HEK293T (cell line): ENCODE measurements around the gene DGKE.

ENCODE experiments used
- CTCF ChIA-PET: fragments of 350-600 bp; formaldehyde crosslinking; extraction: SDS; loops from one replicate; lab custom pipeline; 2021; ENCODE audit warnings: antibody characterized with exemption, inconsistent platforms; lab: Yijun Ruan, JAX
- POLR2A ChIA-PET: fragments of 350-600 bp; formaldehyde crosslinking; extraction: SDS; loops from one replicate; lab custom pipeline; 2020; ENCODE audit warnings: antibody characterized with exemption, inconsistent platforms; lab: Yijun Ruan, JAX
- DNase-seq: peaks from one replicate; pipeline ENCODE4 v3.0.0; 2012; ENCODE audit warnings: mixed read lengths; ENCODE audit errors: extremely low spot score
- ARNT ChIP-seq: fragments of 450-650 bp; IDR thresholded peaks from 2 replicates; pipeline ENCODE4 v1.6.1; 2017; ENCODE audit warnings: mild to moderate bottlenecking
- BHLHE40 ChIP-seq: fragments of 450-650 bp; IDR thresholded peaks from 2 replicates; pipeline ENCODE4 v1.6.1; 2016; ENCODE audit warnings: mild to moderate bottlenecking, moderate library complexity, borderline replicate concordance
- CTBP1 ChIP-seq: fragments of 450-650 bp; IDR thresholded peaks from 2 replicates; pipeline ENCODE4 v1.6.1; 2016; ENCODE audit warnings: borderline replicate concordance
- ELF4 ChIP-seq: fragments of 450-650 bp; IDR thresholded peaks from 2 replicates; pipeline ENCODE4 v1.6.1; 2017; ENCODE audit warnings: antibody characterized with exemption
- FOXA1 ChIP-seq: fragments of 450-650 bp; IDR thresholded peaks from 2 replicates; pipeline ENCODE4 v1.6.1; 2016; ENCODE audit warnings: mild to moderate bottlenecking
- FOXK2 ChIP-seq: fragments of 450-650 bp; IDR thresholded peaks from 2 replicates; pipeline ENCODE4 v1.6.1; 2016; ENCODE audit warnings: mild to moderate bottlenecking
- FOXM1 ChIP-seq: fragments of 450-650 bp; IDR thresholded peaks from 2 replicates; pipeline ENCODE4 v1.6.1; 2017; ENCODE audit warnings: mild to moderate bottlenecking, borderline replicate concordance
- HDGF ChIP-seq: fragments of 450-650 bp; IDR thresholded peaks from 2 replicates; pipeline ENCODE4 v1.6.1; 2017; ENCODE audit warnings: antibody characterized with exemption, borderline replicate concordance
- L3MBTL2 ChIP-seq: fragments of 450-650 bp; conservative IDR thresholded peaks from 2 replicates; pipeline ENCODE4 v1.6.1; 2016; ENCODE audit warnings: mild to moderate bottlenecking
- LEF1 ChIP-seq: fragments of 450-650 bp; IDR thresholded peaks from 2 replicates; pipeline ENCODE4 v1.6.1; 2017; ENCODE audit warnings: mild to moderate bottlenecking, borderline replicate concordance
- NFRKB ChIP-seq: fragments of 450-650 bp; IDR thresholded peaks from 2 replicates; pipeline ENCODE4 v1.6.1; 2016; ENCODE audit warnings: mild to moderate bottlenecking, moderate library complexity
- SP1 ChIP-seq: fragments of 450-650 bp; IDR thresholded peaks from 2 replicates; pipeline ENCODE4 v1.6.1; 2017
- SUZ12 ChIP-seq: fragments of 450-650 bp; IDR thresholded peaks from 2 replicates; pipeline ENCODE4 v1.6.1; 2016; ENCODE audit warnings: mild to moderate bottlenecking
- TARDBP ChIP-seq: fragments of 450-650 bp; IDR thresholded peaks from 2 replicates; pipeline ENCODE4 v1.6.1; 2016
- ZNF384 ChIP-seq: fragments of 450-650 bp; IDR thresholded peaks from 2 replicates; pipeline ENCODE4 v1.6.1; 2016
- TF ChIP-seq, protein P1 (sequence below): fragments of 450-650 bp; IDR thresholded peaks from 2 replicates; pipeline ENCODE4 v1.6.1; 2016

DGKE gene

DNA sequence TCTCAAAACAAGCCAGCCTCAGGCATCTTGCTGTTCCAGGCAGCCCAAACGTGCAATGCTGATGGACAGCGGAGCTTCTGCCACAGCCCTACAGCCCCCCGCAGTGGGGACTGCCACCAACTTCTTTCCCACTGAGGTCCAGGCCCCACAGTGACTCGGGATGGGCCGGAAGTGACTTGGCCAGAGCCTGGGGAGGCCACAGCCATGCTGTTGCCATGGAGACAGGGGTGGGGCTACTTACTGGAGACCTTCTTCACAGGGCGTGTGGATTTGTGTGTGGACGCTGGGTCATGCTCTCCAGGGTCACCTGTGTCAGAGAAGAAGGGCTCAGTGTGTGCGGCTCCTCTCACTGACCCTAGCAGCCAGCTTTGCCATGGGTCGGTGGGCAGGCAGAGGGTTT, 64.9 kb downstream of the DGKE start:
- POLR2A ChIA-PET, result interaction anchor here (1.6 kb wide), 1 partner anchor 15 kb away, joined by 9 read pairs; the partner anchor contains the start of gene TRIM25
- CTCF ChIA-PET, result no interaction called here
- no peak for DNase-seq
- TF ChIP-seq LEF1 (no peak), FOXM1 (no peak), ARNT (no peak), SP1 (no peak)

DNA sequence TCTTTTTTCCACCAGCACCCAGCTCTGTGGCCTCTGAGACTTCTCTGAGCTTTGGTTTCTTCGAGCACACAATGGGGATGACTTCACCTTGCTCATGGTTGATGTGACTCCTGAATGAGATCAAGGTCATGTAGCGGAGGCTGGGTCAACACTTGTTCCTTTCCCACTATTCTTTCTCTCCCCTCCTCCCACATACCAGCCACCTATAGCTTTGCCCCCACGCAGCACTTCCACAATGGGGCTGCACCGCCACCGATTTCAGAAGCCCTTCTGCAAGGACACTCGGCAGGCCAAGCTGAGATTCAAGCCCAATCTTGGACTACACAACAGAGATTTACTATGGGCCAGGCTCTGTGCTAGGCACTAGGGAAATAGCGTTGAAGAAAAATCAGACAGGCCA, 65.5 kb downstream of the DGKE start:
- CTCF ChIA-PET, result no interaction called here
- DNase-seq, result no peak
- TF ChIP-seq FOXM1, result no peak
- no peak for TF ChIP-seq HDGF
- TF ChIP-seq FOXA1, result no peak
- TF ChIP-seq SUZ12, result no peak
- no peak for TF ChIP-seq BHLHE40
- no peak for TF ChIP-seq NFRKB
- no peak for TF ChIP-seq CTBP1
- TF ChIP-seq SP1, result no peak
- no peak for TF ChIP-seq L3MBTL2
- TF ChIP-seq ARNT, result no peak
- POLR2A ChIA-PET, result interaction anchor here (1.6 kb wide), 1 partner anchor 15 kb away, joined by 9 read pairs; the partner anchor contains the start of gene TRIM25

DNA sequence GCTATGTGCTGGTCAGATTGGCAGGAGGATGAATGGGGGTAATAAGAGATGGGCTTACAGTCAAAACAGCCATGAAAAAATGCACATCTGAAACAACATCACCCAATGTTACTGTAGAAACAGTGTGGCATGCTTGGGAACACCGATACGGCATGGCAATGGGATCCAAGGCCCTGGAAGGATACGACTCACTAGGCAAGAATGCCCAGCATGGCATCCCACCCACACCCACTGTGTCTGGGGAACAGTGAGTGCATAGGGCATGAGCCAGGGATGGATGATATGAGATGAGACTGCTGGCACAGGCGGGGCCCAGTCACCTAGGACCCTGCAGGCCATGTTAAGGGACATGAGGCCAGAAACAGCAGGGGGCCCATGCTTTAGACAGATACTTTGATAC, 68.4 kb downstream of the DGKE start:
- TF ChIP-seq ZNF384 (no peak), ARNT (no peak), SUZ12 (no peak), TARDBP (no peak), BHLHE40 (no peak), FOXK2 (no peak), NFRKB (no peak), ELF4 (no peak)
- TF ChIP-seq, protein P1, sequence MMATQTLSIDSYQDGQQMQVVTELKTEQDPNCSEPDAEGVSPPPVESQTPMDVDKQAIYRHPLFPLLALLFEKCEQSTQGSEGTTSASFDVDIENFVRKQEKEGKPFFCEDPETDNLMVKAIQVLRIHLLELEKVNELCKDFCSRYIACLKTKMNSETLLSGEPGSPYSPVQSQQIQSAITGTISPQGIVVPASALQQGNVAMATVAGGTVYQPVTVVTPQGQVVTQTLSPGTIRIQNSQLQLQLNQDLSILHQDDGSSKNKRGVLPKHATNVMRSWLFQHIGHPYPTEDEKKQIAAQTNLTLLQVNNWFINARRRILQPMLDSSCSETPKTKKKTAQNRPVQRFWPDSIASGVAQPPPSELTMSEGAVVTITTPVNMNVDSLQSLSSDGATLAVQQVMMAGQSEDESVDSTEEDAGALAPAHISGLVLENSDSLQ, result no peak
- DNase-seq, result no peak
- CTCF ChIA-PET, result no interaction called here
- POLR2A ChIA-PET, result interaction anchor here (2.7 kb wide), 1 partner anchor 11 kb away, joined by 14 read pairs; the partner anchor contains the start of gene TRIM25

DNA sequence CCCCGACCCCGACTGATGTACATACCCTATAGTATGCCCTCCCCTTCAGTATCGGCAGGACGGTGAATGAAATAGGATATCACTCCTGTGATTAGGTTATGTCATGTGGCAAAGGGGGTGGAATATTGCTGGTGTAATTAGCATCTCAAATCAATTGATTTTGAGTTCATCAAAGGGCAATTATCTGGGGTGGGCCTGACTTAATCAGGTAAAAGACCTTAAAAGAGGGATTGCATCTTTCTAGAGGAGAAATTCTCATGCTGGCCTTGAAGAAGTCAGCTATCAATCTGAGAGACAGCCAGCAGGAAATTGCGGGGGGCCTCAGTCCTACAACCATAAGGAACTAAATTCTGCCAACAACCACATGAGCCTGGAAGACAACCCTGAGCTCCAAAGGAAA, 69.6 kb downstream of the DGKE start:
- DNase-seq, result no peak
- CTCF ChIA-PET, result no interaction called here
- TF ChIP-seq TARDBP (no peak), BHLHE40 (no peak), ZNF384 (no peak), NFRKB (no peak), ELF4 (no peak), L3MBTL2 (no peak), FOXK2 (no peak), FOXA1 (no peak)
- TF ChIP-seq, protein P1, result no peak
- POLR2A ChIA-PET, result no interaction called here

DNA sequence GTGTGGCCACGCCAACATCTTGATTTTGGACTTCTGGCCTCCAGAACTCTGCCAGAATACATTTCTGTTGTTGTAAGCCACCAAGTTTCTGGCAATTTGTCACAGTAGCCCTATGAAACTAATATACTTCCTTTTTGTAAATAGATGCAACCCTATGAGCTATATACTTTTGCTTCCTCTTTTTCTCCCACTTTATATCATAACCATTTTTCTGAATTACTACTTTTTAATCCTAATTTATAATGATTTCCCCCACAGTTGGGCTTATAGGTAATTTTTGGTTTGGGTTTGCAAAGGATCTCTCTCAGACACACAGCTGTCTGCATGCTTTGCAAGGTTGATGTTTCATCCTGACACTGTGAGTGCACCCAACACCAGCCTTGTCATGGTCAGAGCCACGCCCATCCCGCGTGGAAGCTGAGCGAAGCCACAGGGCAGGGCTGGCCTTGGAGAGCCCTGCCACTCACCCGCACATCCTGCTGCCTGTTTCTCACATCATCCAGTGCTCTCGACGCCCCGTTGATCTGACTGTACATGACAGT, 74.1 kb downstream of the DGKE start:
- TF ChIP-seq NFRKB (no peak), CTBP1 (no peak), BHLHE40 (no peak), SUZ12 (no peak), L3MBTL2 (no peak), HDGF (no peak), FOXK2 (no peak), FOXA1 (no peak)
- TF ChIP-seq, protein P1, result no peak
- no peak for DNase-seq
- POLR2A ChIA-PET, result no interaction called here
- CTCF ChIA-PET, result no interaction called here

DNA sequence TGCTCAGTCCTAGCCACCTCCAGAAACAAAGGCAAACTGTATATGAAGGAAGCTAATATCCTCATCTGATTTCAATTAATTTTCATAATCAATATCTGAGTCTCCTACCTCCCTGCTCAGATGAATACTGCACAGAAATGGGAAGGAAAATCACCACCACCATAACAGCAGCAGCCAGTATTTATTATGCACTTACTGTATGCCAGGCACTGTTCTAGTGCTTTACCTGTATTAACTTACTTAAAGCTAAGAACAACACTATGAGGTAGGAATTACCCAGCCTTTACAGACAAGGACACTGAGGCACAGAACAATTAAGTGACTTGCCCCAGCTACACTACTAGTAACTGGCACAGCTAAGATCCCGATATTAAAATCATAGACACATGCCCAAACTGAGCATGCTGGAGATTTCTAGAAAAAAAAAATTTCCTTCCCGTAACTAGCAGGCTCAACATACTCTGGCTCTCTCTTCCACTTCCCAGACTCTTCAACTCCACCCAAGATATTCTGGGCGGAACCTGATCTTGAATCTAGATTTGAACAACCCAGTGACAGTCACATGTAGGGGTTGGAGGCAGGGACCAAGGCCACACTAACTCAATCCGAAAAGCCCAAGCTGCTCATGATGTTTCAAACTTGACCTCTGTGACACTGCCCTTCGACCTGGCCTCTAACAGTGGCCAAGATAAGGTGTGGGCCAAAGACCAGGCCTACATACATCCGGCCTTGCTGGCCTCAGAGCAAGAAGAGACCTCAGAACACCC, 76.0 kb downstream of the DGKE start:
- CTCF ChIA-PET, result interaction anchor here (0.6 kb wide), 2 partner anchors 90 to 631 kb away, joined by 3 read pairs; no protein-coding TSS in a partner anchor
- POLR2A ChIA-PET, result no interaction called here
- TF ChIP-seq FOXM1 (no peak), L3MBTL2 (no peak), BHLHE40 (no peak), SP1 (no peak), ELF4 (no peak), CTBP1 (no peak), ARNT (no peak), SUZ12 (no peak), ZNF384 (no peak), NFRKB (no peak), LEF1 (no peak)
- TF ChIP-seq, protein P1, result no peak

More for the DNA sequence above, 76.0 kb downstream of the DGKE start:
- DNase-seq, result no peak
